Central memory CD8-positive, alpha-beta T cell (primary cell): Measurements from ENCODE around the gene TAL1.

Experiments
- ATAC-seq: fragments of 150-1000 bp; cut with Tn5 transposase; replicated peaks from 2 replicates; pipeline ENCODE4 v1.10.0; 2022; ENCODE audit warnings: mild to moderate bottlenecking, moderate FRiP score, moderate number of reproducible peaks; ENCODE audit not compliant: poor library complexity, severe bottlenecking; ENCODE audit errors: extremely low read depth
- DNase-seq, 2 donors: peaks; one replicate each; pipeline ENCODE4 v3.0.0; 2021; ENCODE audit warnings: low spot score in 2 of 2
- H3K27ac Mint-ChIP-seq: one replicate; pipeline ENCODE4 v1.8.0; 2022; ENCODE audit warnings: low read depth, mild to moderate bottlenecking, moderate library complexity, mixed read lengths
- H3K27me3 Mint-ChIP-seq: one replicate; pipeline ENCODE4 v1.8.0; 2022; ENCODE audit warnings: mixed read lengths
- H3K36me3 Mint-ChIP-seq: one replicate; pipeline ENCODE4 v1.8.0; 2022; ENCODE audit warnings: mild to moderate bottlenecking, moderate library complexity, mixed read lengths; ENCODE audit not compliant: insufficient read depth
- H3K4me1 Mint-ChIP-seq: one replicate; pipeline ENCODE4 v1.8.0; 2022; ENCODE audit warnings: mixed read lengths
- H3K4me3 Mint-ChIP-seq: one replicate; pipeline ENCODE4 v1.8.0; 2022; ENCODE audit warnings: mild to moderate bottlenecking, moderate library complexity, mixed read lengths
- H3K9me3 Mint-ChIP-seq: one replicate; pipeline ENCODE4 v1.8.0; 2022; ENCODE audit warnings: mixed read lengths

The TAL1 gene

DNA sequence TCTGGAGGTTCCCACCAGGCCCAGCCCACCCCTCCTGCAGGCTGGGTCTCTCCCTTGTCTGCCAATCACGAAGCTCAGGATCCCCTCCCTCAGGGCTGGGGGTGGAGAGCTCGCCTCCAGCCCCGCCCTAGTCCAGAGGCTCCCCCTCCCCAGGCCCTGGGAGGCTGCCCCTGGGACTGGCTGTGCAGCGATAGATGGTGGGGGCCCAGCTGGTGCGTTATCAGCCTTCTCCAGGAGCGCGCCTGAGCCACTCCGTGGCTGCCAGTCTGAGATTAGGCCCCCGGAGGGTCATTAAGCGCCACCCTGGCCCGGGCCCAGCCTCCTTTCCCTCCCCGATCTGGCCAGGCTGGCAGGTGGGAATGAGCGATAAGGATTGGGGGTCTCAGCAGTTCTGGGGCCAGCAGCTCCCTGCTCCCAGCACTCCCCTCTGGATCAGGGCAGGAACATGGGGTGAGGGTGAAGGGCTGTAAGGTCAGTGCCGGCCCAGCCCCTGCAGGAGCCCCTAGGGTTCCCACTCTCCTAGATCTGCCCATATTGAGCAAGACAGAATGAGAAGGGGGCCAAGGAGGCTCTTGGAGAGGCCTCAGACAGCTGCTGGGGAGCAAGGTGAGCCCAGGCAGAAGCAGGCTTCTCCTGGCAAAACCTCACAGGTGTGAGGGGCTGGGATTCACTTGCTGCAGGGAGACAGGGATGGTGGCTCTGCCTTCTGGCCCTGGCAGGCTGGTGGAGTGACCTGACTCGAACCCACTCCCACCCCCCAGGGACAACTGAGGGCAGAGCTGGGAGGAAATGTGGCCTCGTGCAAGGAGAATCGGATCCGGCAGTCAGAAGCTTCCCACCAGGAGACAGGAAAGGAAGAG lies 50.7 kb downstream of the TAL1 start:
- Mint-ChIP-seq H3K27me3 (peaks cover 53% of the 10 kb centered on the region), H3K36me3 (peaks cover 8% of the 10 kb centered on the region), H3K4me1 (peaks cover 12% of the 10 kb centered on the region), H3K9me3 (no peaks in the 10 kb centered on the region), H3K4me3 (no peak overlapping the region), H3K27ac (no peak overlapping the region)
- ATAC-seq (no peak), DNase-seq (no peak)

DNA sequence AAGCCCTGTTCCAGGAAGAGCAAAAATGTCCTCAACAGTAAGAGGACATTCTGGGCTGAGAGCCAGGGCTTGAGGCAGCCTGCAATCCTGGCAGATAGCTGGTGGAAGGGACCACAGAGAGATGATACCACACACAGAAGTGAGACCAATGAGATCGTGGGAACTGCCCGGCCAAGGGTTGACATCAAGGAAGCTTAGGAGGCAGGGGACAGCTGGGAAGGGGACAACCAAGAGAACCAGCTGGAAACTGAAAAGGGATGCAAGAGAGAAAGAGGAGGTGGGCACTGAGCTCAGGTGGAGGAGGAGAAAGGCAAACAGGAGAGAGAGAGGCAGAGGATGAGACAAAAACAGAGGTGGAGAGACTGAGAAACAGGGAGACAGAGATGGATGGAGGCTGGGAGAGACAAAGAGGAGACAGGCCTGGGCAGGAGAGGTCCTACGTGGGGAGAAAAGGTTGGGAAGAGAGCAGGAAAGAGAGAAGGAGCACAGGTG lies 51.4 kb downstream of the TAL1 start:
- DNase-seq (no peak), ATAC-seq (no peak)
- peaks cover 13% of the 10 kb centered on the region for H3K4me1 Mint-ChIP-seq
- peaks cover 60% of the 10 kb centered on the region for H3K27me3 Mint-ChIP-seq
- H3K36me3 Mint-ChIP-seq = peaks cover 8% of the 10 kb centered on the region
- no peaks in the 10 kb centered on the region for H3K9me3 Mint-ChIP-seq
- H3K27ac Mint-ChIP-seq = no peak overlapping the region
- H3K4me3 Mint-ChIP-seq = no peak overlapping the region

DNA sequence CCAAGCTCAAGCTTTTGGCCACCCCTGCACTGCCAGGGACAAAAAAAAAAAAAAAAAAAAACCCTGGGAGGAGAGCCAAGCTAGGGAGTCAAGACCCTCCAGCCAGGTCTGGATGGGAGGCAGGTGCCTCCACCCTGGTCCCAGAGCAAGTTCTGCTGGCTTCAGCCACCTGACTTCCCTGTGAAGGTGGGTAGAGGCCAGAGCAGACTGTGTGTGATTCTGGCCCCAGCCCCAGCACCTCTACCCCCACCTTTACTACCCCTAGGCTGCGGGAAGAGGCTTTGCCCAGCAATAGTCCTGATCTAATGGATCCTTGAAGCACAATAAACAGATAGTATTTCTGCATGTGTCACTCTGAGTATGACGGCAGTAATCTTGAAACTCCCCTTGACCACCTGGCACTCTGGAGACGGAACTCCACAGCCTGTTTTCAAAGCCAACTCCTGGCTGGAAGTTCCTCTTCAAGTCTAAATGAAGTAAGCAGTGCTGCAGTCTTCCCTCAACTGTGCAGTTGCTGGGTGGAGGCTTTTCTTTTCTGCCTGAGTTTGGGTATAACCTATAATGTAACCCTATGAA lies 51.9 kb downstream of the TAL1 start:
- DNase-seq (no peak), ATAC-seq (no peak)
- Mint-ChIP-seq H3K36me3 (peaks cover 8% of the 10 kb centered on the region), H3K4me1 (peaks cover 19% of the 10 kb centered on the region), H3K27ac (no peak overlapping the region), H3K27me3 (peaks cover 62% of the 10 kb centered on the region), H3K9me3 (no peaks in the 10 kb centered on the region), H3K4me3 (no peak overlapping the region)

DNA sequence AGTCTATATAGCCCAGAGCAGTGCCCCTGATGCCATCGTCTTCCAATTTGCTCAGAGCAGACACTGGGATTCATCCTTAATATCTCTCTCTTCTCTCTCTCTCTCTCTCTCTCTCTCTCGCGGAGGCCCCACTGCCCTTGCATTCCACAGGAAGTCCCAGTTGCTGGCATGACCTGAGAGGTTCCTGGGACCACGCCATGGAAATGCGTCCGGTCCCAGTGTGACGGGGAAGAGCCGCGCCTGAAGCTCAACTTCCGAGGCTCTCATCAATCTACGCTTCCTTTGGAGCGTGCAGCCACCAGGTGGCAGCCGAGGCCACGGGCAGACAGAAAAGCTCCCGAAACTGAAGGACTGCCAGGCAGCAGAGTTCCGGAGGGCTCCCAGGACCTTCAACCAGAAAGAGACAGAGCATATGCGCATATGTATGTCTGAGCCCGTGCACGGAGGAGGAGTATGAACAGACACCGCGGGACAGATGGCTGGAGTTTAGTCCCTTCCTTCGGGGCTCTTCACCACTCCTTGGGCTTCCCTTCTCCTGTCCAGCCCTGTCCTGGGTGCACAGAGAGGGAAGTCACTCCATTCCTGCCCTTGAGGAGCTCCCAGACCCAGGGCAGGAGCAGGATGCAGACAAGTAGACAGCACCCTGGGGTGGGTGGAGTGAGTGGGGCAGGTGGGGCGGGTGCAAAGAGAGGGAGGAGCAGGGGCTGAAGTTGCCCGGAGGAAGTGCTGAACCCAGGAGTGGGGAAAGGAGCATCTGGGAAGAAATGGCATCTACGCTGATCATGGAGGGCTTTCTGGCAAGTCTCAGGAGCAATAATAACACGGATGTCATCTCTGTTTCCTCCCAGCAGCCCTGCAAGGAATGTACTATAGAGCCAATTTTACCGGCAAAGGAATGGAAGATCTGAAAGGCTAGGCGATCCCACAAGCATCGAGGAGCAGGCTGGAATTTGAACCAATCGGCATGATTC lies 52.7 kb downstream of the TAL1 start:
- Mint-ChIP-seq H3K4me3 (peak overlapping the region; percentile 74), H3K9me3 (no peaks in the 10 kb centered on the region), H3K36me3 (peaks cover 8% of the 10 kb centered on the region), H3K4me1 (peaks cover 21% of the 10 kb centered on the region), H3K27me3 (peaks cover 69% of the 10 kb centered on the region), H3K27ac (peak overlapping the region; percentile 94)
- ATAC-seq (peak; percentile 50), DNase-seq (peak; percentile 44 to 51)

- no peak for ATAC-seq
- DNase-seq = no peak
- no peaks in the 10 kb centered on the region for H3K9me3 Mint-ChIP-seq
- peak overlapping the region; percentile 74 for H3K4me3 Mint-ChIP-seq
- H3K27ac Mint-ChIP-seq = peak overlapping the region; percentile 94
- H3K4me1 Mint-ChIP-seq = peaks cover 21% of the 10 kb centered on the region
- peaks cover 8% of the 10 kb centered on the region for H3K36me3 Mint-ChIP-seq
- H3K27me3 Mint-ChIP-seq = peaks cover 76% of the 10 kb centered on the region
Measured at GRCh38 chr1:47178654-47179016, 53.4 kb downstream of the TAL1 start.

DNA sequence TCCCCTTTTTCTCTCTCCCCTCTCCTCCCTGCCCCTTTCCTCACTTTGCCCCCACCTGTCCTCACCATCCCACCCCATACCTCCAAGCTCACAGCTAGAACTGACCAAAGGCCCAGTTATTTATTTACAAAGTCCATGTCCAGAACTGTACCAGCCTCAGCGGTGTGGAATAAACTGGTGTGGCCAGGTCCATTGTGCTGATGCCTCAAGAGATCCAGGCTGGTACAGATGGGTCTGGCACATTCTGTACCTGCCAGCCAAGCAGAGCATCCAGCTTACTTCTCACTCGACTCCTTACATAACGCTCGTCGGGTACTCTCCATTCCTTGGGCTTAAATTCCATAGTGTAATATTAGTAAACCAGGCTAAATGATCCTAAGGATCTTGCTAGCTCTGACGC lies 54.0 kb downstream of the TAL1 start:
- Mint-ChIP-seq H3K4me3 (no peak overlapping the region), H3K36me3 (peaks cover 8% of the 10 kb centered on the region), H3K27me3 (peaks cover 82% of the 10 kb centered on the region), H3K9me3 (peaks cover under 1% of the 10 kb centered on the region), H3K27ac (no peak overlapping the region), H3K4me1 (peaks cover 21% of the 10 kb centered on the region)
- ATAC-seq (no peak), DNase-seq (no peak)

GRCh38 chr1:47175227-47175934 lies 56.6 kb downstream of the TAL1 start:
- Mint-ChIP-seq H3K4me1 (peaks cover 21% of the 10 kb centered on the region), H3K36me3 (peaks cover 8% of the 10 kb centered on the region), H3K27me3 (peaks cover 69% of the 10 kb centered on the region), H3K9me3 (peaks cover 5% of the 10 kb centered on the region), H3K4me3 (no peak overlapping the region), H3K27ac (no peak overlapping the region)
- DNase-seq (no peak), ATAC-seq (no peak)

GRCh38 chr1:47174656-47175020 lies 57.4 kb downstream of the TAL1 start:
- Mint-ChIP-seq H3K9me3 (peaks cover 5% of the 10 kb centered on the region), H3K27ac (no peak overlapping the region), H3K4me1 (peaks cover 19% of the 10 kb centered on the region), H3K36me3 (peaks cover 8% of the 10 kb centered on the region), H3K27me3 (peaks cover 67% of the 10 kb centered on the region), H3K4me3 (no peak overlapping the region)
- DNase-seq (no peak), ATAC-seq (no peak)

- no peak overlapping the region for H3K27ac Mint-ChIP-seq
- H3K4me3 Mint-ChIP-seq = no peak overlapping the region
- H3K27me3 Mint-ChIP-seq = peaks cover 67% of the 10 kb centered on the region
- peaks cover 9% of the 10 kb centered on the region for H3K4me1 Mint-ChIP-seq
- ATAC-seq (no peak), DNase-seq (no peak)
- peaks cover 5% of the 10 kb centered on the region for H3K9me3 Mint-ChIP-seq
- no peaks in the 10 kb centered on the region for H3K36me3 Mint-ChIP-seq
Measured at GRCh38 chr1:47172782-47173181, 59.2 kb downstream of the TAL1 start.
